Measurements from ENCODE around the gene SMAD2.
"Not testable (repeated sequence)": the region's sequence is repeated elsewhere in the genome, so short reads cannot be mapped to it uniquely, and the experiment has no call there.

Gene SMAD2

GRCh38 chr18:47930199-47930930 lies at the start of gene SMAD2:
TSS of gene SMAD2 (minus strand) at chr18:47930659. CDS start at chr18:47896756, 33,903 bp downstream.
- peak; percentile 71 to 77 for DNase-seq (ENCODE audit: low read depth in 2 of 2)

GRCh38 chr18:47979611-47980200 lies 49.2 kb upstream of the SMAD2 start:
- no peak for DNase-seq (ENCODE audit: low read depth in 2 of 2)

GRCh38 chr18:47978603-47979002 lies 48.1 kb upstream of the SMAD2 start:
- no peak for DNase-seq (ENCODE audit: low read depth in 2 of 2)

- DNase-seq (ENCODE audit: low read depth in 2 of 2): no peak
Measured at GRCh38 chr18:47978141-47978540, 47.7 kb upstream of the SMAD2 start.

- no peak for DNase-seq (ENCODE audit: low read depth in 2 of 2)
Measured at GRCh38 chr18:47975701-47976100, 45.2 kb upstream of the SMAD2 start.

- DNase-seq (ENCODE audit: low read depth in 2 of 2): no peak
Measured at GRCh38 chr18:47975105-47975504, 44.6 kb upstream of the SMAD2 start.

GRCh38 chr18:47970664-47971531 lies 40.4 kb upstream of the SMAD2 start:
- no peak for DNase-seq (ENCODE audit: low read depth in 2 of 2)

- no peak for DNase-seq (ENCODE audit: low read depth in 2 of 2)
Measured at GRCh38 chr18:47969816-47970215, 39.4 kb upstream of the SMAD2 start.

- DNase-seq (ENCODE audit: low read depth in 2 of 2): no peak
Measured at GRCh38 chr18:47968721-47969120, 38.3 kb upstream of the SMAD2 start.

- no peak for DNase-seq (ENCODE audit: low read depth in 2 of 2)
Measured at GRCh38 chr18:47968006-47968676, 37.7 kb upstream of the SMAD2 start.

GRCh38 chr18:47964053-47964452 lies 33.6 kb upstream of the SMAD2 start:
- no peak for DNase-seq (ENCODE audit: low read depth in 2 of 2)

GRCh38 chr18:47961003-47961402 lies 30.5 kb upstream of the SMAD2 start:
- not testable (repeated sequence) for DNase-seq (ENCODE audit: low read depth in 2 of 2)

- no peak for DNase-seq (ENCODE audit: low read depth in 2 of 2)
Measured at GRCh38 chr18:47953471-47953931, 23.0 kb upstream of the SMAD2 start.

GRCh38 chr18:47950511-47950910 lies 20.1 kb upstream of the SMAD2 start:
- no peak for DNase-seq (ENCODE audit: low read depth in 2 of 2)

GRCh38 chr18:47949202-47949601 lies 18.7 kb upstream of the SMAD2 start:
- DNase-seq (ENCODE audit: low read depth in 2 of 2): no peak

GRCh38 chr18:47946889-47947288 lies 16.4 kb upstream of the SMAD2 start:
- DNase-seq (ENCODE audit: low read depth in 2 of 2): no peak

GRCh38 chr18:47944972-47945852 lies 14.8 kb upstream of the SMAD2 start:
- no peak for DNase-seq (ENCODE audit: low read depth in 2 of 2)

GRCh38 chr18:47936952-47937351 lies 6.5 kb upstream of the SMAD2 start:
- DNase-seq (ENCODE audit: low read depth in 2 of 2): no peak

- DNase-seq (ENCODE audit: low read depth in 2 of 2): no peak
Measured at GRCh38 chr18:47935321-47936055, 5.0 kb upstream of the SMAD2 start.

GRCh38 chr18:47932603-47933002 lies 2.1 kb upstream of the SMAD2 start:
- DNase-seq (ENCODE audit: low read depth in 2 of 2): no peak
